GM12875 (cell line): ENCODE data around the gene BTG4.

Source experiments
- H3K4me3 ChIP-seq: one replicate; pipeline ENCODE4 v1.5.1; 2011; ENCODE audit warnings: low read depth, low read length, control low read depth
- TF ChIP-seq, protein P1 (sequence below): IDR thresholded peaks from 2 replicates; pipeline ENCODE4 v1.5.1; 2011; ENCODE audit warnings: low read depth, mild to moderate bottlenecking, control low read depth, inconsistent platforms, low read length, moderate library complexity, borderline replicate concordance; ENCODE audit not compliant: insufficient read depth

Gene BTG4

DNA sequence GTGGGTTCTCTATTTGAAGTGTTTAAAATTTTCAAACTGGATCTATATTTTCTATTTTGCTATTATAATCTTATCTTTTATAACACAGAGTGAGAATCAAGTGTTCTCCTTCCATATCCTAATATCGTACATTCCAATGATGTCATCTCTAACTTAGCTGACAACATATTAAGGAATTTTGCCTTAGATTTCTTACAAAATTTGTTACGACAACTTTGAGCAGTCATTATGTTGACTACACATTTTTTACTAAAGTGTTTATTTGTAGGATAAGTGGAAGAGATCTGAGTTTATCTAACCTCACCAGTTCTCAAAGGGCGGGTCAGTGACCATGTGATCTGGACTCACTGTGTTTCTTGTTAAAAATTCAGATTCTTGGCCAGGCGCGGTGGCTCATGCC lies 12.7 kb downstream of the BTG4 start:
- TF ChIP-seq, protein P1, sequence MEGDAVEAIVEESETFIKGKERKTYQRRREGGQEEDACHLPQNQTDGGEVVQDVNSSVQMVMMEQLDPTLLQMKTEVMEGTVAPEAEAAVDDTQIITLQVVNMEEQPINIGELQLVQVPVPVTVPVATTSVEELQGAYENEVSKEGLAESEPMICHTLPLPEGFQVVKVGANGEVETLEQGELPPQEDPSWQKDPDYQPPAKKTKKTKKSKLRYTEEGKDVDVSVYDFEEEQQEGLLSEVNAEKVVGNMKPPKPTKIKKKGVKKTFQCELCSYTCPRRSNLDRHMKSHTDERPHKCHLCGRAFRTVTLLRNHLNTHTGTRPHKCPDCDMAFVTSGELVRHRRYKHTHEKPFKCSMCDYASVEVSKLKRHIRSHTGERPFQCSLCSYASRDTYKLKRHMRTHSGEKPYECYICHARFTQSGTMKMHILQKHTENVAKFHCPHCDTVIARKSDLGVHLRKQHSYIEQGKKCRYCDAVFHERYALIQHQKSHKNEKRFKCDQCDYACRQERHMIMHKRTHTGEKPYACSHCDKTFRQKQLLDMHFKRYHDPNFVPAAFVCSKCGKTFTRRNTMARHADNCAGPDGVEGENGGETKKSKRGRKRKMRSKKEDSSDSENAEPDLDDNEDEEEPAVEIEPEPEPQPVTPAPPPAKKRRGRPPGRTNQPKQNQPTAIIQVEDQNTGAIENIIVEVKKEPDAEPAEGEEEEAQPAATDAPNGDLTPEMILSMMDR, result no peak
- H3K4me3 ChIP-seq, result no peak overlapping the region

DNA sequence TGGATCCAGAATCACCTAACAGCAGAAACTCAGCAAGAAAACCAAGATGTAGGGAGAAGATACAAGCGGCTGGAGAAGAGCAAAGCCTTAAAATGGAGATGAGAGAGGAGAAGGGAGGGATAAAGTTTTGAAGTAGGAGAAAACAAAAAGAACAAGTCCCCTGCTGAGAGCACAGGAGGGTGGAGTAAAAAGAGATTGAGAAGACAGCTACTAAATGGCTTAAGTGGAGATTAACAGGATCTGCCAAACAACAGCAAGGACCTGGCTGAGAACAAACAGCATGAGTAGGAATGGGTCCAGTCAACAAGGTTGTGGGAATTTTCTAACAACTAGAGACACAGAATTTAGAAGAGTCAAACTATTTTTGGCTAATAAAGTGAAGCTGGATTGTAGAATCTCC lies 18.1 kb downstream of the BTG4 start:
- TF ChIP-seq, protein P1, result no peak
- H3K4me3 ChIP-seq, result no peak overlapping the region

DNA sequence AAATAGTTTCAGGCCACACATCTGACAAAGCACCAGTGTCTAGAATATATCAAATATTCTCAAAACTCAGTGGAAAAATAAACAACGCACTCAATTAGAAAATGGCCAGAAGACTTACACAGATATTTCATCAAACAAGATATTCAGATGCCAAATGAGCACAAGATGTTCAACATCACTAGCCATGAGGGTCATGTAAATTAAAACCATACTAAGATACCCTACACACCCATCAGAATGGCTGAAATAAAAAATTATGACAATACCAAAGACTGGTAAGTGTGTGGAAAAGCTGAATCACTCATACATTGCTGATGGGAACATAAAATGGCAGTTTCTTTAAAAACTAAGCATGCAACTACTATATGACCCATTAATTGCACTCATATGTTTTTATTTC lies 21.7 kb downstream of the BTG4 start:
- TF ChIP-seq, protein P1, result no peak
- H3K4me3 ChIP-seq, result no peak overlapping the region

DNA sequence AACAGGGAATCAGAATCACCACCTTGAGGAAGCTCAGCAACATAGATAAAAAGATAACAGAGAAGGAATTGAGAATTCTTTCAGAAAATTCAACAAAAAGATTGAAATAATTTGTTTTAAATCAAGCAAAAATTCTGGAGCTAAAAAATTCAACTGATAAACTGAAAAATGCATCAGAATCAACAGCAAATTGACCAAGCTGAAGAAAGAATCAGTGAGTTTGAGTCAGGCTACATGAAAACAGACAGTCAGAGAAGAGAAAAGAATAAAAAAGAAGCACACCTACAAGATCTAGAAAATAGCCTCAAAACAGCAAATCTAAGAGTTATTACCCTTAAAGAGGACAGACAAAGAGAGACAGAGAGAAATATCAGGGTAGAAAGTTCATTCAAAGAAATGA lies 28.8 kb downstream of the BTG4 start:
- TF ChIP-seq, protein P1, result no peak
- H3K4me3 ChIP-seq, result no peak overlapping the region

DNA sequence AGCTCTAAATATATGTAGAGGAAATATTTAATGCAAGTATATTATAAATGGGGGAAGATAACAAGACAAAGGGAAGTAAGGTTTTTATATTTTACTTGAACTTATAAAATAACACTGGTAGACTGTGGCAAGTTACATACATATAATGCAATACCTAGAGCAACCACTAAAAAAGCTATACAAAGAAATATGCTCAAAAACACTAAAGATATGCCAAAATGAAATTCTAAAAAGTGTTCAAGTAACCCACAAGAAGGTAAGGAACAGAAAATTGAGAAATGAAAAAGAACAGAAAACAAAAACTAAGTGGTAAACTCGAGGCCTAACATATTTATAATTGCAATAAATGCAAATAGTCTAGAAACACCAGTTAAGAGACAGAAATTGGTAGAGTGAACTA lies 32.5 kb downstream of the BTG4 start:
- H3K4me3 ChIP-seq, result no peak overlapping the region
- TF ChIP-seq, protein P1, result no peak

DNA sequence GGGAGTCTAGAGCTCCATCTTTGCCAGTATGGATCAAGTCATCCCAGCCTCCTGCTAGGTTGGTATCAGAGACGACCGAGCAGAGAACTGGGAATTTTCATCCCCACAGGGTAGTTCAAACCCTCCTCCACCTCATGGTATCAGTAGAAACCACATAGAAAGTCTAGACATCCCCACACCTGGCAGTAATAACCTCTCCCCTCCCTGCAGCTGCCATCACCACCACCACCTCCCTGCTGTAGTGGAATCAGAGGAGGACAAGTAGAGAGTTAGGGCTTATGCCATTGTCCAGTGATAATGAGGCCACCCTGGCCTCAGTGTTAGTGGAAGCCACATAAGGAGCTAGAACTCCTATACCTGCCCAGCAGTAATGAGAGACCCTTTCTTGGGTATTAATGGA lies 34.3 kb downstream of the BTG4 start:
- H3K4me3 ChIP-seq, result no peak overlapping the region
- TF ChIP-seq, protein P1, result no peak

DNA sequence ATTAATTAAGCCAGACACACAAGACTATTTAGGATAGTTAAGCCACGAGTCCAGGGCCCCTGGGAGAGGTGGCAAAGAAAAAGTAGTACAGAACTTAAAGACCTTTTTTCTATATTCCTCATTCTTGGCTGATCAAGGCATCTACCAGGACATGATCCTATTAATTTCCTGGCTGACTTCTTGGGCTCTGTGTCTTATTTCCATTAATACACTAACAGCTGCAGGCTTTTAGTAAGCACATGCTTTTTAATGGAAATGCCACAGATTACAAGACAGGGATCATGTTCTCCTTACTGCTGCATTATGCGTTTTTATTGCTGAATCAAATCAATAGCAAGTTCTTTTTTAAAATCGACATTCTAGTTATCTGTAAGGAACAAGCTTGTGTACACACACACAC lies 35.2 kb downstream of the BTG4 start:
- TF ChIP-seq, protein P1, result no peak
- no peak overlapping the region for H3K4me3 ChIP-seq
